Gastroesophageal sphincter (tissue), 4 donors: ENCODE measurements around the gene DOCK2. TPM values are rescaled to one million over a fixed set of nuclear protein-coding genes. Genes with fewer than 3 reads are reported as not detected.

Experiments used
- ATAC-seq: fragments of 150-250 bp; one replicate; pipeline ENCODE4 v1.9.1; 2016; ENCODE audit warnings: mild to moderate bottlenecking, moderate library complexity
- H3K27ac ChIP-seq, 4 donors: fragments of 200-600 bp; sonication (generic) in 3 of 4; 1 replicate in 3 of 4; 2 replicates in 1 of 4; pipeline ENCODE4 v1.5.1; 2016 to 2019
- H3K27me3 ChIP-seq: fragments of 200-600 bp; sonication (generic); one replicate; pipeline ENCODE4 v1.5.1; 2019
- H3K36me3 ChIP-seq, 2 donors: fragments of 200-600 bp; sonication (generic); one replicate each; pipeline ENCODE4 v1.5.1; 2019; ENCODE audit warnings: control low read depth in 1 of 2
- H3K4me1 ChIP-seq, 3 donors: fragments of 200-600 bp; sonication (generic); 1 replicate in 2 of 3; 2 replicates in 1 of 3; pipeline ENCODE4 v1.5.1; 2016 to 2019; ENCODE audit warnings: control low read depth in 2 of 3
- H3K4me3 ChIP-seq, 2 donors: fragments of 200-600 bp; sonication (generic); one replicate each; pipeline ENCODE4 v1.5.1; 2019; ENCODE audit warnings: mild to moderate bottlenecking in 1 of 2, moderate library complexity in 1 of 2
- H3K9me3 ChIP-seq, 3 donors: fragments of 200-600 bp; sonication (generic); one replicate each; pipeline ENCODE4 v1.5.1; 2017 to 2019; ENCODE audit warnings: control low read depth in 2 of 3
- CTCF ChIP-seq, 4 experiments: fragments of 200-600 bp in 2 of 4; fragments of 450-650 bp in 2 of 4; sonication (generic) in 1 of 4; IDR thresholded peaks; one replicate each; pipeline ENCODE4 v1.5.1; 2017 to 2019; ENCODE audit warnings: antibody characterized with exemption in 4 of 4, mild to moderate bottlenecking in 2 of 4, moderate library complexity in 2 of 4
- EP300 ChIP-seq: sonication (generic); formaldehyde crosslinking; IDR thresholded peaks from one replicate; pipeline ENCODE4 v1.6.1; 2017; ENCODE audit warnings: antibody characterized with exemption, mild to moderate bottlenecking
- POLR2A ChIP-seq, 2 donors: fragments of 450-650 bp; IDR thresholded peaks; one replicate each; pipeline ENCODE4 v1.6.1; 2017; ENCODE audit warnings: antibody characterized with exemption in 2 of 2, mild to moderate bottlenecking in 2 of 2, moderate library complexity in 1 of 2
- POLR2AphosphoS5 ChIP-seq: sonication (generic); formaldehyde crosslinking; IDR thresholded peaks from one replicate; pipeline ENCODE4 v1.6.1; 2017; ENCODE audit warnings: antibody characterized with exemption
- WGBS, 2 donors: methylation state at CpG; one replicate each; pipeline ENCODE4 v1.1.5; 2018; ENCODE audit warnings: low coverage in 1 of 2; 5-methylcytosine and 5-hydroxymethylcytosine counted together
- total RNA-seq, 4 donors: library from RNA; depleted of rRNA; stranded (reverse); fragments of >200 nt; gene quantifications; one replicate each; pipeline ENCODE4 v1.1.0, GENCODE V29; 2016

The DOCK2 gene
- total RNA-seq, 4 donors from 2014 or later = 9.3 to 20.6 (median 11.8) TPM

GRCh38 chr5:169694091-169694625, 57.1 kb downstream of the DOCK2 start:
- 72 to 100% methylated on average over 2 to 3 of the region's 3 CpGs for WGBS, 2 donors

GRCh38 chr5:169695025-169695625, 58.0 kb downstream of the DOCK2 start:
- Histone ChIP-seq H3K27ac (no peak overlapping the region), H3K4me1 (no peaks in the 10 kb centered on the region), H3K9me3 (no peaks in the 10 kb centered on the region), H3K27me3 (peaks cover 8% of the 10 kb centered on the region), H3K36me3 (no peaks in the 10 kb centered on the region), H3K4me3 (no peak overlapping the region)
- WGBS, 2 donors = 64 to 80% methylated on average over 2 to 6 of the region's 6 CpGs
- ATAC-seq = no peak
- TF ChIP-seq POLR2A (IDR thresholded peaks at IDR 0.05) (no peak), POLR2AphosphoS5 (no peak), CTCF (IDR thresholded peaks at IDR 0.05) (no peak), EP300 (no peak)

More at GRCh38 chr5:169694091-169694625, 57.1 kb downstream of the DOCK2 start:
- TF ChIP-seq POLR2A (IDR thresholded peaks at IDR 0.05) = no peak
- TF ChIP-seq CTCF (IDR thresholded peaks at IDR 0.05) = no peak
- no peak for TF ChIP-seq POLR2AphosphoS5
- no peak for TF ChIP-seq EP300
- no peak for ATAC-seq
- H3K4me3 ChIP-seq = no peak overlapping the region
- H3K27me3 ChIP-seq = peaks cover 8% of the 10 kb centered on the region
- H3K27ac ChIP-seq = no peak overlapping the region
- H3K9me3 ChIP-seq = no peaks in the 10 kb centered on the region
- H3K4me1 ChIP-seq = no peaks in the 10 kb centered on the region
- no peaks in the 10 kb centered on the region for H3K36me3 ChIP-seq

- no peak overlapping the region for H3K4me3 ChIP-seq
- no peak for ATAC-seq
- TF ChIP-seq POLR2AphosphoS5 (no peak), POLR2A (IDR thresholded peaks at IDR 0.05) (no peak), CTCF (IDR thresholded peaks at IDR 0.05) (no peak), EP300 (no peak)
Observed at GRCh38 chr5:169695919-169696490, 58.9 kb downstream of the DOCK2 start.

GRCh38 chr5:169696621-169697510, 59.8 kb downstream of the DOCK2 start:
- TF ChIP-seq POLR2A (IDR thresholded peaks at IDR 0.05) = no peak
- no peak for TF ChIP-seq EP300
- TF ChIP-seq CTCF (IDR thresholded peaks at IDR 0.05) = no peak
- no peak for TF ChIP-seq POLR2AphosphoS5
- peaks cover 8% of the 10 kb centered on the region for H3K27me3 ChIP-seq
- no peaks in the 10 kb centered on the region for H3K4me1 ChIP-seq
- H3K36me3 ChIP-seq = no peaks in the 10 kb centered on the region
- ATAC-seq = no peak
- no peaks in the 10 kb centered on the region for H3K9me3 ChIP-seq
- 89 to 90% methylated on average over 4 to 6 of the region's 6 CpGs for whole genome bisulfite sequencing, 2 donors
- no peak overlapping the region for H3K27ac ChIP-seq
- no peak overlapping the region for H3K4me3 ChIP-seq

More at GRCh38 chr5:169695919-169696490, 58.9 kb downstream of the DOCK2 start:
- H3K4me1 ChIP-seq = no peaks in the 10 kb centered on the region
- peaks cover 8% of the 10 kb centered on the region for H3K27me3 ChIP-seq
- 46 to 67% methylated on average over 7 to 8 of the region's 8 CpGs for WGBS, 2 donors
- H3K9me3 ChIP-seq = no peaks in the 10 kb centered on the region
- H3K27ac ChIP-seq = no peak overlapping the region
- no peaks in the 10 kb centered on the region for H3K36me3 ChIP-seq
